Measurements from ENCODE around the gene GRHPR. TPM values are rescaled to one million over a fixed set of nuclear protein-coding genes. Genes with fewer than 3 reads are reported as not detected.

The GRHPR gene
- total RNA-seq, 2 donors from 2014 or later, result 105 to 128 TPM

GRCh38 chr9:37382161-37382981 lies 40.1 kb upstream of the GRHPR start:
- H3K4me1 ChIP-seq (ENCODE audit: control insufficient read depth, insufficient read depth, low read length), result no peaks in the 10 kb centered on the region
- 79 to 89% methylated on average over 11 to 14 of the region's 14 CpGs for WGBS, 2 experiments (ENCODE audit: insufficient coverage in 1 of 2, insufficient read length in 1 of 2)
- H3K27me3 ChIP-seq (ENCODE audit: control insufficient read depth, insufficient read depth, low read length, poor library complexity, severe bottlenecking), result no peaks in the 10 kb centered on the region
- TF ChIP-seq, protein P1, sequence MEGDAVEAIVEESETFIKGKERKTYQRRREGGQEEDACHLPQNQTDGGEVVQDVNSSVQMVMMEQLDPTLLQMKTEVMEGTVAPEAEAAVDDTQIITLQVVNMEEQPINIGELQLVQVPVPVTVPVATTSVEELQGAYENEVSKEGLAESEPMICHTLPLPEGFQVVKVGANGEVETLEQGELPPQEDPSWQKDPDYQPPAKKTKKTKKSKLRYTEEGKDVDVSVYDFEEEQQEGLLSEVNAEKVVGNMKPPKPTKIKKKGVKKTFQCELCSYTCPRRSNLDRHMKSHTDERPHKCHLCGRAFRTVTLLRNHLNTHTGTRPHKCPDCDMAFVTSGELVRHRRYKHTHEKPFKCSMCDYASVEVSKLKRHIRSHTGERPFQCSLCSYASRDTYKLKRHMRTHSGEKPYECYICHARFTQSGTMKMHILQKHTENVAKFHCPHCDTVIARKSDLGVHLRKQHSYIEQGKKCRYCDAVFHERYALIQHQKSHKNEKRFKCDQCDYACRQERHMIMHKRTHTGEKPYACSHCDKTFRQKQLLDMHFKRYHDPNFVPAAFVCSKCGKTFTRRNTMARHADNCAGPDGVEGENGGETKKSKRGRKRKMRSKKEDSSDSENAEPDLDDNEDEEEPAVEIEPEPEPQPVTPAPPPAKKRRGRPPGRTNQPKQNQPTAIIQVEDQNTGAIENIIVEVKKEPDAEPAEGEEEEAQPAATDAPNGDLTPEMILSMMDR (conservative IDR thresholded peaks at IDR 0.05), result no peak
- no peaks in the 10 kb centered on the region for H3K36me3 Mint-ChIP-seq (ENCODE audit: low read depth)
- no peaks in the 10 kb centered on the region for H3K36me3 ChIP-seq (ENCODE audit: control insufficient read depth, insufficient read depth, low read length)
- H3K4me3 ChIP-seq (ENCODE audit: low read length), result no peak overlapping the region
- H3K9me3 ChIP-seq (ENCODE audit: control insufficient read depth, low read length), result no peaks in the 10 kb centered on the region
- H3K27ac ChIP-seq (ENCODE audit: low read depth, low read length), result no peak overlapping the region
- DNase-seq, result no peak
- H3K4me1 Mint-ChIP-seq, result no peaks in the 10 kb centered on the region
- H3K4me3 Mint-ChIP-seq, result no peak overlapping the region
- no peak overlapping the region for H3K9ac ChIP-seq (ENCODE audit: extremely low read depth, low read length, poor library complexity, severe bottlenecking)
- no peak overlapping the region for H3K27ac Mint-ChIP-seq
- peaks cover 4% of the 10 kb centered on the region for H3K27me3 Mint-ChIP-seq (ENCODE audit: insufficient read depth)
- H3K9me3 Mint-ChIP-seq, result no peaks in the 10 kb centered on the region

DNA sequence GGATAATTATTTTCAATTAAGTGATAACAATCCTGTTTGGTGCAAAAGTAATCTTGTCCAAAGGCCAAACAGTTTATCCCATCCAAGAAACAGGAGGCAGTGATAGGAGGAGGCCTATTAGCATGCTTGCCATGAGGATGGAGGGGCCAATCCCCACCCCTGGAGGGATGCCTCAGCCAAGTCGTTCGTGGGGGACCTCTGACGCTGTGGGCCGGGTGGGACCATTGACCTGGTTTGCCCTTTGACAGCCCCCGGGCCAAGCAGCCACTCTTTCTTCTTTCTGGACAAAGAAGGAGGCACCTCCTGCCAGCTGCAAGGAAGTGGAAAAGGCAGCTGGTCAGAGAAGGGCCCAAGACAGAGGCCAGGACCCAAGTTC lies 39.5 kb upstream of the GRHPR start:
- Histone ChIP-seq H3K36me3 (ENCODE audit: control insufficient read depth, insufficient read depth, low read length) (no peaks in the 10 kb centered on the region), H3K4me1 (ENCODE audit: control insufficient read depth, insufficient read depth, low read length) (no peaks in the 10 kb centered on the region), H3K9me3 (ENCODE audit: control insufficient read depth, low read length) (no peaks in the 10 kb centered on the region), H3K9ac (ENCODE audit: extremely low read depth, low read length, poor library complexity, severe bottlenecking) (no peak overlapping the region), H3K27ac (ENCODE audit: low read depth, low read length) (no peak overlapping the region), H3K4me3 (ENCODE audit: low read length) (no peak overlapping the region), H3K27me3 (ENCODE audit: control insufficient read depth, insufficient read depth, low read length, poor library complexity, severe bottlenecking) (no peaks in the 10 kb centered on the region)
- TF ChIP-seq, protein P1 (conservative IDR thresholded peaks at IDR 0.05), result no peak
- no peaks in the 10 kb centered on the region for H3K9me3 Mint-ChIP-seq
- WGBS, 2 experiments (ENCODE audit: insufficient coverage in 1 of 2, insufficient read length in 1 of 2), result 83 to 86% methylated on average over 3 to 5 of the region's 5 CpGs
- no peaks in the 10 kb centered on the region for H3K36me3 Mint-ChIP-seq (ENCODE audit: low read depth)
- H3K4me1 Mint-ChIP-seq, result no peaks in the 10 kb centered on the region
- no peak overlapping the region for H3K27ac Mint-ChIP-seq
- no peak overlapping the region for H3K4me3 Mint-ChIP-seq
- peaks cover 2% of the 10 kb centered on the region for H3K27me3 Mint-ChIP-seq (ENCODE audit: insufficient read depth)
- DNase-seq, result no peak

GRCh38 chr9:37383393-37383792 lies 39.1 kb upstream of the GRHPR start:
- H3K4me3 ChIP-seq (ENCODE audit: low read length), result no peak overlapping the region
- Mint-ChIP-seq H3K36me3 (ENCODE audit: low read depth) (no peaks in the 10 kb centered on the region), H3K4me3 (no peak overlapping the region), H3K4me1 (no peaks in the 10 kb centered on the region), H3K9me3 (no peaks in the 10 kb centered on the region), H3K27ac (no peak overlapping the region), H3K27me3 (ENCODE audit: insufficient read depth) (peaks cover 2% of the 10 kb centered on the region)
- H3K9ac ChIP-seq (ENCODE audit: extremely low read depth, low read length, poor library complexity, severe bottlenecking), result no peak overlapping the region
- no peak for DNase-seq
- no peaks in the 10 kb centered on the region for H3K36me3 ChIP-seq (ENCODE audit: control insufficient read depth, insufficient read depth, low read length)
- no peak overlapping the region for H3K27ac ChIP-seq (ENCODE audit: low read depth, low read length)
- WGBS, 2 experiments (ENCODE audit: insufficient coverage in 1 of 2, insufficient read length in 1 of 2), result 73 to 86% methylated on average over 2 to 6 of the region's 6 CpGs
- H3K9me3 ChIP-seq (ENCODE audit: control insufficient read depth, low read length), result no peaks in the 10 kb centered on the region
- H3K27me3 ChIP-seq (ENCODE audit: control insufficient read depth, insufficient read depth, low read length, poor library complexity, severe bottlenecking), result no peaks in the 10 kb centered on the region
- TF ChIP-seq, protein P1 (conservative IDR thresholded peaks at IDR 0.05), result no peak
- H3K4me1 ChIP-seq (ENCODE audit: control insufficient read depth, insufficient read depth, low read length), result no peaks in the 10 kb centered on the region
